Stimulated activated CD4-positive, alpha-beta T cell treated with anti-CD3 and anti-CD28 coated beads, Interleukin-15, amount 100 ng/mL, for 24 hours (primary cell): Measurements from ENCODE around the gene CTIF.

Experiments used
- DNase-seq: peaks from one replicate; pipeline ENCODE4 v3.0.0-alpha.2; 2020

CTIF gene

GRCh38 chr18:48879008-48879431 is 340.2 kb downstream of the CTIF start:
- no peak for DNase-seq

GRCh38 chr18:48880931-48881330 is 342.1 kb downstream of the CTIF start:
- DNase-seq, result no peak

GRCh38 chr18:48882379-48882778 is 343.5 kb downstream of the CTIF start:
- DNase-seq, result no peak

- DNase-seq, result no peak
Observed at GRCh38 chr18:48884306-48884705, 345.5 kb downstream of the CTIF start.

- no peak for DNase-seq
Observed at GRCh38 chr18:48884771-48885170, 345.9 kb downstream of the CTIF start.

GRCh38 chr18:48885266-48885923 is 346.6 kb downstream of the CTIF start:
- DNase-seq, result no peak

- DNase-seq, result no peak
Observed at GRCh38 chr18:48885924-48886400, 347.1 kb downstream of the CTIF start.

GRCh38 chr18:48886520-48887293 is 347.9 kb downstream of the CTIF start:
- DNase-seq, result no peak

- no peak for DNase-seq
Observed at GRCh38 chr18:48887294-48887904, 348.6 kb downstream of the CTIF start.

- DNase-seq, result no peak
Observed at GRCh38 chr18:48887905-48888772, 349.3 kb downstream of the CTIF start.

GRCh38 chr18:48888773-48889080 is 349.9 kb downstream of the CTIF start:
- DNase-seq, result no peak

- DNase-seq, result no peak
Observed at GRCh38 chr18:48889115-48889941, 350.5 kb downstream of the CTIF start.

- no peak for DNase-seq
Observed at GRCh38 chr18:48889981-48890762, 351.3 kb downstream of the CTIF start.

GRCh38 chr18:48891721-48892120 is 352.9 kb downstream of the CTIF start:
- DNase-seq, result no peak

- no peak for DNase-seq
Observed at GRCh38 chr18:48892146-48892855, 353.5 kb downstream of the CTIF start.

- no peak for DNase-seq
Observed at GRCh38 chr18:48893061-48893607, 354.3 kb downstream of the CTIF start.

GRCh38 chr18:48893608-48894600 is 355.1 kb downstream of the CTIF start:
- no peak for DNase-seq

- no peak for DNase-seq
Observed at GRCh38 chr18:48894799-48895346, 356.0 kb downstream of the CTIF start.
